ENCODE results near the gene PTPRT.

Gene PTPRT

DNA sequence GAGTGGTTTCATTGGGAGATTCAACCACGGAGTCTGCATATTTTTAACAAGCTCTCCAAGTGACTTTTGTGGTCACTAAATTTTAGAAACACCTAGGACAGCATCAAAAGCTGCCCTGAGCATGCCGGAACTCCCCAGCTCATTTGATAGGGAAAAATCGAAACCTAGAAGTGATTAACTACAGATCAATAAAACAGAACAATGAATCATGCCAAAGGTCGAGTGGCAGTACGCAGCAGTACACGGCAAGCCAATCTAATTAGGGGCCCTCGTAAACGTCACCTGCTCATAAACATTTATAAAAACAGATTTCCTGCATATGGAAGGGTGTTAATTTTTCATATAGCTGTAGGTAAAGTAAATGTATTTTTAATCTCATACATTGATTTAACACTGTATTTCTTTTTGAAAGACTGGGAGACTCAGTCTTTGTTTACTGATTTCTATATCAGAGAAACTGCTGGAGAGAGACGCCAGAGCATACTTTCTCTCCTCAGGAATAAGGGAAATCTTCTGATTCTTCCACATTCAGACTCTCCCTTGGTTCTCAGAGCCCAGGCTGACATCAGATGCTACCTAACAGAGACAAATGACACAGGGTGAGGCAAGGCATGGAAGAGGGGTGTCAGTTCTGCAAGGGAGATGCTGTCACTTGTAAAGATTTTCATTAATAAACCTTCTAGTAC is 232.5 kb downstream of the PTPRT start:
- Histone ChIP-seq H3K4me3 (ENCODE audit: low read length) (no peak overlapping the region), H3K36me3 (ENCODE audit: control insufficient read depth, insufficient read depth, low read length) (no peaks in the 10 kb centered on the region), H3K4me1 (ENCODE audit: control insufficient read depth, insufficient read depth, low read length) (no peaks in the 10 kb centered on the region), H3K27ac (ENCODE audit: low read length) (no peak overlapping the region), H3K27me3 (ENCODE audit: control insufficient read depth, insufficient read depth, low read length) (no peaks in the 10 kb centered on the region), H3K9me3 (ENCODE audit: control insufficient read depth, insufficient read depth, low read length) (no peaks in the 10 kb centered on the region)
- DNase-seq (ENCODE audit: low read depth, low spot score), result no peak
- no CpG with 5 or more reads among the region's 9 CpGs for WGBS (ENCODE audit: insufficient coverage, insufficient read length)

DNA sequence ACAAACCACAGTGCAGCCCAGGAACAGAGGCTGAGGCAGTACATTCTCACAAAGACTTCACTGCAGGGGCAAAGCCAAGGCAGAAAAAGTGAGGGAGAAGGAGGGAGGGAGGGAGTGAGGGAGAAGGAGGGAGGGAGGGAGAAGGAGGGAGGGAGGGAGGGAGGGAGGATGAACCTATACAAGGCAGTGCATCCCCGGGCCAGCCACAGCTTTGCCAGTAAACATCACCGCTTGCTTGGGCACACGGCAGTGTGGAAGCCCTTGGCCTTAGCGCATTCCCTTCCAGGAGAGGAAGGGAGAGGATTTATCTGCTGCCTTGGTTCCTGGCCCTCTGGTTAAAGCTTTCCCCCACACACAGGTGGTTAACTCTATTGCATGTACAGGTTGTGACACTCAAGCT is 234.0 kb downstream of the PTPRT start:
- H3K4me3 ChIP-seq (ENCODE audit: low read length), result no peak overlapping the region
- H3K9me3 ChIP-seq (ENCODE audit: control insufficient read depth, insufficient read depth, low read length), result no peaks in the 10 kb centered on the region
- no peak overlapping the region for H3K27ac ChIP-seq (ENCODE audit: low read length)
- no peak for DNase-seq (ENCODE audit: low read depth, low spot score)
- H3K36me3 ChIP-seq (ENCODE audit: control insufficient read depth, insufficient read depth, low read length), result no peaks in the 10 kb centered on the region
- H3K4me1 ChIP-seq (ENCODE audit: control insufficient read depth, insufficient read depth, low read length), result no peaks in the 10 kb centered on the region
- no CpG with 5 or more reads among the region's 4 CpGs for WGBS (ENCODE audit: insufficient coverage, insufficient read length)
- H3K27me3 ChIP-seq (ENCODE audit: control insufficient read depth, insufficient read depth, low read length), result no peaks in the 10 kb centered on the region

DNA sequence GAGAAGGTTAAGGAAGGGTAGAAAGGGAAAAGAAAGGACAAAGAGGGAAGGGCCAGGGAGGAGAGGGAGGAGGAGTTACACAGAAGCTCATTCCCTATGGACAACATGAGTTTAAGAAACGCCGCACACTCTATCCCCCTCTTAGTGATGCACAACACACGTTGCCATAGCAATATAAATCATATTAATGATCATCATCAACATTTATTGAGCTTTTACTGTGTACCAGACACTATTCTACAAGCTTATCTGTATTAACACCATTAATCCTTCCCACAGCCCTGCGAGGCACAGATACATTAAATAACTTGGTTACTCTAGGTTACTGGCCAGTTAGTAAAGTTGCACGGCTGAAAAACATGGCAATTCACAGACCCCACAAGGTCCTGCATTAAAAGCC is 234.8 kb downstream of the PTPRT start:
- Histone ChIP-seq H3K36me3 (ENCODE audit: control insufficient read depth, insufficient read depth, low read length) (no peaks in the 10 kb centered on the region), H3K27ac (ENCODE audit: low read length) (no peak overlapping the region), H3K4me3 (ENCODE audit: low read length) (no peak overlapping the region), H3K9me3 (ENCODE audit: control insufficient read depth, insufficient read depth, low read length) (no peaks in the 10 kb centered on the region), H3K4me1 (ENCODE audit: control insufficient read depth, insufficient read depth, low read length) (no peaks in the 10 kb centered on the region), H3K27me3 (ENCODE audit: control insufficient read depth, insufficient read depth, low read length) (no peaks in the 10 kb centered on the region)
- no peak for DNase-seq (ENCODE audit: low read depth, low spot score)
- WGBS (ENCODE audit: insufficient coverage, insufficient read length), result no CpG with 5 or more reads among the region's 5 CpGs

DNA sequence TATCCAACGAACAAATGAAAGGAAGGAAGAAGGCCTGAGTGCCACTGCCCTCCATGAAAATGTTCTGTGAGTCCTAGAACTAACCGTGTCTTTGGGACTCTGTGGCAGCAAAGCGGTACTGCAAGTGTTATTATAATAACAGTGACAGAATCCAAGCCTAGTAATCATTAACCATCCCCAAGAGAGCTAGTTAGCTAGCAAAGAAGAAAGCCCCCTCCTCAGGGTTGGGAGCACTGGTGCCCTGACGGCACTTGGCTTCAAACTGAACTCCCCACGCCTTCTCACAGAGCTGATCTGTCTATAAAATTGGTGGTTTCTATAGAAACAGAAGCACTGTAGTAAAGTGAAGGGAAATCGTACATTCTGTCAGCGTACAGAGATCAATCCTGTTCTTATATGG is 239.8 kb downstream of the PTPRT start:
- no CpG with 5 or more reads among the region's 7 CpGs for WGBS (ENCODE audit: insufficient coverage, insufficient read length)
- H3K27me3 ChIP-seq (ENCODE audit: control insufficient read depth, insufficient read depth, low read length), result no peaks in the 10 kb centered on the region

DNA sequence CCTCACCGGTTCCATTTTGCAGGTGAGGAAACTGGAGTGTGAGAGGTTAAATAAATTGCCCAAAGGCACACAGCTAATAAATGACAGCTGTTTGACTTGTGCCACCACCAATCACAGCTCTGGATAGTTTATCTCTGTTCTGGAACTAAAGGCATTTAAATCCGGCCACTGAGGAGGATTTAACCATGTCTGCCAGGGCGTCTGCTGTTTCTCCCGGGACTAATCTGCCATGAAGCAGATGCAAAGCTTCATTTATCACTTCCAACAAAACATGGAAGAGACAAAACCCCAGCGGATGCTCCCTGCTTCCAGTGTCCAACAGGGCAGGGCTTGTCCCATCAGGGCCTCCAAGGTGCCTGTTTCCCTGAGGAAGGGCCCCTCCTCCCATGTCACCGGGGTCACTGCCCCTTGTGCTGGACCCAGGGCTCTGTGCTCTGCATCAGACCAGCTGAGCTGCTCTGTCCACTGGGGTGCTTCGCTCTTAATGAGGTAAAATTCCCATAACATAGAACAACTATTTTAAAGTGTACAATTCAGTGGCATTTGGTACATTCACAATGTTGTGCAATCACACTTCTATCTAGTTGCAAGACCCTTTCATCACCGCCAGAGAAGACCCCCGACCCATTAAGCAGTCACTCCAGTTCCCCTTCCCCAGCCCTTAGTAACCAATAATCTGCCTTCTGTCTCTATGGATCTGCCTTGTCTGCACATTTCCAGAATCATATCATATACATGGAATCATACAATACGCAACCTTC is 244.3 kb downstream of the PTPRT start:
- no peak overlapping the region for H3K27ac ChIP-seq (ENCODE audit: low read length)
- H3K27me3 ChIP-seq (ENCODE audit: control insufficient read depth, insufficient read depth, low read length), result no peaks in the 10 kb centered on the region
- no peaks in the 10 kb centered on the region for H3K4me1 ChIP-seq (ENCODE audit: control insufficient read depth, insufficient read depth, low read length)
- no peaks in the 10 kb centered on the region for H3K9me3 ChIP-seq (ENCODE audit: control insufficient read depth, insufficient read depth, low read length)
- H3K36me3 ChIP-seq (ENCODE audit: control insufficient read depth, insufficient read depth, low read length), result no peaks in the 10 kb centered on the region
- WGBS (ENCODE audit: insufficient coverage, insufficient read length), result no CpG with 5 or more reads among the region's 10 CpGs
- no peak for DNase-seq (ENCODE audit: low read depth, low spot score)
- no peak overlapping the region for H3K4me3 ChIP-seq (ENCODE audit: low read length)

More for the DNA sequence above, 239.8 kb downstream of the PTPRT start:
- H3K9me3 ChIP-seq (ENCODE audit: control insufficient read depth, insufficient read depth, low read length), result no peaks in the 10 kb centered on the region
- H3K4me1 ChIP-seq (ENCODE audit: control insufficient read depth, insufficient read depth, low read length), result no peaks in the 10 kb centered on the region
- H3K27ac ChIP-seq (ENCODE audit: low read length), result no peak overlapping the region
- H3K36me3 ChIP-seq (ENCODE audit: control insufficient read depth, insufficient read depth, low read length), result no peaks in the 10 kb centered on the region
- DNase-seq (ENCODE audit: low read depth, low spot score), result no peak
- H3K4me3 ChIP-seq (ENCODE audit: low read length), result no peak overlapping the region

DNA sequence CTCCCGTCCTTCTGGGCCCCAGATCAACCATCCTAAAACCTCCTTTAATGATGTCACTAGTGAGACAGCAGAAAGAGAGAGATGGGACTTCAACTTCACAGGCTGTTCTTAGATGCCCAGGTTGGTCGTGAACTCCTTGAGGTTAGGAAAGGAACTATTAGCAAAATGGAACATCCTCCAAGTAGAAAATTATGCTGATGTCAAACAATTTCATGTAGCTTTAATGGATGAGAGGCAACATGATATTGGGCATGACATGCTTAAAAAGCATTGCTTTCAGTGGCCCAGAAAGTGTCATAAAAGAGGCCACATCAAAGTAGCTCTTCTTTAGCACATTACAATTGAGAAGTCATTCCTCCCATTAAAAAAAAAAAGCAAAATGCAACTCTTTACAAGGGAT is 248.1 kb downstream of the PTPRT start:
- Histone ChIP-seq H3K27me3 (ENCODE audit: control insufficient read depth, insufficient read depth, low read length) (no peaks in the 10 kb centered on the region), H3K4me3 (ENCODE audit: low read length) (no peak overlapping the region), H3K9me3 (ENCODE audit: control insufficient read depth, insufficient read depth, low read length) (no peaks in the 10 kb centered on the region), H3K27ac (ENCODE audit: low read length) (no peak overlapping the region), H3K4me1 (ENCODE audit: control insufficient read depth, insufficient read depth, low read length) (no peaks in the 10 kb centered on the region), H3K36me3 (ENCODE audit: control insufficient read depth, insufficient read depth, low read length) (no peaks in the 10 kb centered on the region)
- WGBS (ENCODE audit: insufficient coverage, insufficient read length), result no CpG with 5 or more reads among the region's 2 CpGs
- no peak for DNase-seq (ENCODE audit: low read depth, low spot score)

DNA sequence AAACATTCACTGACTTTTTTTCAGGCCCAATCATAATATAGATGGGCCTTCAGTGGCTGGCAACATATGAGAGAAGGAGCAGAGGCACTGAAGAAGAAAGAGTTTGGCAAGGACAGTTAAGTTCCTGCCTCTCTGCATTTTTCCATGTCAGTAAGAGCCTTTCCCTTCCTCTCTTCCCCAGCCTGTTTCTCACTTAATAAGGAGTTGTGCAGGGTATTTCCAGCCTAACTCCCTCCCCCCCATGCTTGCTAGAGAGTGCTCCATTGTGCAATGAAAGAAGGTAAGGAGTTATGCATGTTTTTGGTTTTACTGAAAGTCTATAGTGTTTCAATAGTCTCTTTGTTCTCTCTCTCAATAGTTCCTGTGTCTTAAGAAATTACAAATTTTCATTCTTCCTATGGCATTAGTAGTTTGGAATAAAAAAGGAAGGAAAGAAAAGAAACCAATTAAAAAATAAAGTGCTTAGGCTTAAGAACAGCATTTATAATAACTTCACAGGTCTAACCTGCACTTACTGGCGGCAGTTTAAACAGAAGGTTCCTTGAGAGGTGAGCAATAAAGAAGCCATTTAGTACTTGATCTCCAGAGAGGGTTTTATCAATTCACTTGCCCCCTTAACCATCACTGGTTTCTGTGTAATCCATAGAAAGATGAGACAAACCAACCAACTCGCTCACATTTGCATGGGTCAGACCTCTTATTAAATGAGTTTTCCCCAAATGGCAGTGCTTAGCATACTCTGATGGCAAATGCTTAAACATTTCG is 251.1 kb downstream of the PTPRT start:
- WGBS (ENCODE audit: insufficient coverage, insufficient read length), result no CpG with 5 or more reads among the region's 3 CpGs
- H3K4me3 ChIP-seq (ENCODE audit: low read length), result no peak overlapping the region
- no peaks in the 10 kb centered on the region for H3K9me3 ChIP-seq (ENCODE audit: control insufficient read depth, insufficient read depth, low read length)
- H3K36me3 ChIP-seq (ENCODE audit: control insufficient read depth, insufficient read depth, low read length), result no peaks in the 10 kb centered on the region
- no peaks in the 10 kb centered on the region for H3K4me1 ChIP-seq (ENCODE audit: control insufficient read depth, insufficient read depth, low read length)
- DNase-seq (ENCODE audit: low read depth, low spot score), result no peak
- no peak overlapping the region for H3K27ac ChIP-seq (ENCODE audit: low read length)
- H3K27me3 ChIP-seq (ENCODE audit: control insufficient read depth, insufficient read depth, low read length), result no peaks in the 10 kb centered on the region

DNA sequence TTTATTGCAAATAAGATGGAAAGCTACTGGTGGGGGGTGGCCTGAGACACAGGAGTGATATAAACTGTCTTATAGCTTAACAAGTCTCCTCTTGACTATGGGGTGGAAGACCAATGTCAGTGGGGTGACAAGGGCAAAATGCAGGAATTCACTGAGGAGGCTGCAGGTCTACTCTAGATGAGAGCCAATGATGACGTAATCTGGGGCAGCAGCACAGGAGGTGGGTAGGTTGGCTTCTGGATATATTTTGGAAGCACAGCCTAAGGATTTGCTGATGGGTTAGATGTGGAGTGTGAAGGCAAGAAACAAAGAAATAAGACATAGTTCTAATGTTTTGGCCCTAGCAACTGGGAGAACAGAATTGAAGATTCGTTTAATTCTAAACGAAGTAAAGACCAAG is 253.2 kb downstream of the PTPRT start:
- Histone ChIP-seq H3K4me3 (ENCODE audit: low read length) (no peak overlapping the region), H3K9me3 (ENCODE audit: control insufficient read depth, insufficient read depth, low read length) (no peaks in the 10 kb centered on the region), H3K4me1 (ENCODE audit: control insufficient read depth, insufficient read depth, low read length) (no peaks in the 10 kb centered on the region), H3K27ac (ENCODE audit: low read length) (no peak overlapping the region), H3K36me3 (ENCODE audit: control insufficient read depth, insufficient read depth, low read length) (no peaks in the 10 kb centered on the region), H3K27me3 (ENCODE audit: control insufficient read depth, insufficient read depth, low read length) (no peaks in the 10 kb centered on the region)
- DNase-seq (ENCODE audit: low read depth, low spot score), result no peak
- WGBS (ENCODE audit: insufficient coverage, insufficient read length), result no CpG with 5 or more reads among the region's 3 CpGs

DNA sequence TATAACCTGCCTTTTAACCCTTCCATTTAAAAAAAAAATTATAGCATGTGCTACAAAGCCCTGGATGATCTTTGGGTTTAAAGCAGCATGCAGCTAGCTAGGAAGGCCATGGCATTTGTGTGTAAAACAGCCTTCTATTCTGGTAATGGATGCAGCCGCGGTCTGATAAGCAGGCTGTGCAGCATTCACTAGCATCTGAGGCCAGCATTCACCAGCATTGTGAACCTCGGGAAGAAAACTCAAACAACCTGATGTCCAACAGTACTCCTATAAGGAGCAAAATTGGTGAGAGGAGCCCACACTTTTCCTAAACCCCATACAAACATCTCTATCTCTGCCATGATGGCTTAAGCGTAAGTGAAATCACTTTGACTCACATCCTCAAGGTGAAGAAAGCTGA is 265.5 kb downstream of the PTPRT start:
- Histone ChIP-seq H3K4me3 (ENCODE audit: low read length) (no peak overlapping the region), H3K27ac (ENCODE audit: low read length) (no peak overlapping the region), H3K27me3 (ENCODE audit: control insufficient read depth, insufficient read depth, low read length) (no peaks in the 10 kb centered on the region), H3K9me3 (ENCODE audit: control insufficient read depth, insufficient read depth, low read length) (no peaks in the 10 kb centered on the region), H3K36me3 (ENCODE audit: control insufficient read depth, insufficient read depth, low read length) (no peaks in the 10 kb centered on the region), H3K4me1 (ENCODE audit: control insufficient read depth, insufficient read depth, low read length) (no peaks in the 10 kb centered on the region)
- no CpG with 5 or more reads among the region's 4 CpGs for WGBS (ENCODE audit: insufficient coverage, insufficient read length)
- no peak for DNase-seq (ENCODE audit: low read depth, low spot score)

DNA sequence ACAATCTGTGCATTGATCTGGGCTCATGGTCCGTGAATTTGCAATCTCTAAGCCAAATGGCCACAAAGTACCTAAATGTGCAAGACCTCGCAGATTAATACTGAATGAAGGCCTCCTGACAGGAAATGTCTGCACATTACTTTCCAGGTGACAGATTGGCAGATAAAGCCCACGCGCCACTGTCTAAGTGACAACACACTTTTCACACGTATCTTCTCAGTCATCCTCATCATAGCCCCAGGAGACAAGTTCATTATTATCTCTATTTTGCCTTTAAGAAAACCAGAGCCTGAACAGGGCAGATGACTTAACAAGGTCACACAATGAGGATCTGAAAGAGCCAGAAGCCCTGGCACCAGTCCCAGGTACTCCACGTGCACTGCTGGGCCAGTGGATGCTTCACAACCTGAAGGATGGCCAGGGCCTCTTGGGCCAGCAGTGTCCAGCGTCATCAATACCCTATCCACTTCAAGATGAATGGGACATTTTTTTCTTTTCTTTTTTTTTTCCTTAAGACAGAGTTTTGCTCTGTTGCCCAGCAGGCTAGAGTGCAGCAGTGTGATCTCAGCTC is 266.3 kb downstream of the PTPRT start:
- DNase-seq (ENCODE audit: low read depth, low spot score), result no peak
- no peaks in the 10 kb centered on the region for H3K4me1 ChIP-seq (ENCODE audit: control insufficient read depth, insufficient read depth, low read length)
- H3K27me3 ChIP-seq (ENCODE audit: control insufficient read depth, insufficient read depth, low read length), result no peaks in the 10 kb centered on the region
- no peaks in the 10 kb centered on the region for H3K36me3 ChIP-seq (ENCODE audit: control insufficient read depth, insufficient read depth, low read length)
- H3K9me3 ChIP-seq (ENCODE audit: control insufficient read depth, insufficient read depth, low read length), result no peaks in the 10 kb centered on the region
- no peak overlapping the region for H3K4me3 ChIP-seq (ENCODE audit: low read length)
- H3K27ac ChIP-seq (ENCODE audit: low read length), result no peak overlapping the region
- WGBS (ENCODE audit: insufficient coverage, insufficient read length), result no CpG with 5 or more reads among the region's 7 CpGs

Data from iPS DF 6.9 (cell line).